ENCODE results near the gene STK17A.
A peak's percentile ranks its signal among the peaks of the same experiment; 100 is the strongest.
"Not testable (repeated sequence)": the region's sequence is repeated elsewhere in the genome, so short reads cannot be mapped to it uniquely, and the experiment has no call there.

Gene STK17A

GRCh38 chr7:43568529-43568928 is 14.4 kb upstream of the STK17A start:
- no peak overlapping the region for H3K4me3 ChIP-seq (ENCODE audit: low read depth, low read length)
- peak overlapping the region; percentile 98 for H3K27ac ChIP-seq
- no peaks in the 10 kb centered on the region for H3K27me3 ChIP-seq (replicated peaks)
- DNase-seq, result peak; percentile 79
- in situ Hi-C loops (cut with HindIII; ENCODE audit: low pct_ligation_motif_present, low sequenced_read_pairs), result no loop called here
- no peak for TF ChIP-seq CTCF (IDR thresholded peaks at IDR 0.05; ENCODE audit: low read depth, low read length, missing control alignments)
- H3K36me3 ChIP-seq (replicated peaks), result no peaks in the 10 kb centered on the region

GRCh38 chr7:43569424-43569823 is 13.5 kb upstream of the STK17A start:
- no peak overlapping the region for H3K4me3 ChIP-seq (ENCODE audit: low read depth, low read length)
- in situ Hi-C loops (cut with HindIII; ENCODE audit: low pct_ligation_motif_present, low sequenced_read_pairs), result no loop called here
- H3K27ac ChIP-seq, result peak overlapping the region; percentile 98
- TF ChIP-seq CTCF (IDR thresholded peaks at IDR 0.05; ENCODE audit: low read depth, low read length, missing control alignments), result no peak
- H3K36me3 ChIP-seq (replicated peaks), result no peaks in the 10 kb centered on the region
- H3K27me3 ChIP-seq (replicated peaks), result no peaks in the 10 kb centered on the region
- peak; percentile 96 for DNase-seq

GRCh38 chr7:43570688-43571365 is 12.1 kb upstream of the STK17A start:
- H3K27ac ChIP-seq, result peak overlapping the region; percentile 98
- no peak for TF ChIP-seq CTCF (IDR thresholded peaks at IDR 0.05; ENCODE audit: low read depth, low read length, missing control alignments)
- in situ Hi-C loops (cut with HindIII; ENCODE audit: low pct_ligation_motif_present, low sequenced_read_pairs), result no loop called here
- no peak overlapping the region for H3K4me3 ChIP-seq (ENCODE audit: low read depth, low read length)
- no peak for DNase-seq
- no peaks in the 10 kb centered on the region for H3K27me3 ChIP-seq (replicated peaks)
- H3K36me3 ChIP-seq (replicated peaks), result no peaks in the 10 kb centered on the region

- Histone ChIP-seq H3K36me3 (replicated peaks) (no peaks in the 10 kb centered on the region), H3K27ac (peak overlapping the region; percentile 98), H3K27me3 (replicated peaks) (no peaks in the 10 kb centered on the region), H3K4me3 (ENCODE audit: low read depth, low read length) (no peak overlapping the region)
- in situ Hi-C loops (cut with HindIII; ENCODE audit: low pct_ligation_motif_present, low sequenced_read_pairs), result no loop called here
- peak; percentile 99 for DNase-seq
- no peak for TF ChIP-seq CTCF (IDR thresholded peaks at IDR 0.05; ENCODE audit: low read depth, low read length, missing control alignments)
Measured at GRCh38 chr7:43572516-43573049, 10.3 kb upstream of the STK17A start.

GRCh38 chr7:43573832-43574231 is 9.1 kb upstream of the STK17A start:
- H3K36me3 ChIP-seq (replicated peaks); DNase-seq; H3K4me3 ChIP-seq (ENCODE audit: low read depth, low read length); in situ Hi-C loops (cut with HindIII; ENCODE audit: low pct_ligation_motif_present, low sequenced_read_pairs); H3K27me3 ChIP-seq (replicated peaks): not testable (repeated sequence)
- H3K27ac ChIP-seq, result peak overlapping the region; percentile 98

- in situ Hi-C loops (cut with HindIII; ENCODE audit: low pct_ligation_motif_present, low sequenced_read_pairs), result no loop called here
- Histone ChIP-seq H3K4me3 (ENCODE audit: low read depth, low read length) (no peak overlapping the region), H3K27ac (no peak overlapping the region), H3K36me3 (replicated peaks) (no peaks in the 10 kb centered on the region), H3K27me3 (replicated peaks) (no peaks in the 10 kb centered on the region)
- no peak for TF ChIP-seq CTCF (IDR thresholded peaks at IDR 0.05; ENCODE audit: low read depth, low read length, missing control alignments)
- no peak for DNase-seq
Measured at GRCh38 chr7:43575506-43575905, 7.4 kb upstream of the STK17A start.
